GM10266 (cell line): ENCODE data around the gene AKT3.

ENCODE experiments used
- DNase-seq: peaks from one replicate; pipeline ENCODE4 v3.0.0; 2012; ENCODE audit errors: extremely low spot score
- TF ChIP-seq, protein P1 (sequence below): IDR thresholded peaks from 2 replicates; pipeline ENCODE4 v1.5.1; 2012; ENCODE audit warnings: mild to moderate bottlenecking, low read depth; ENCODE audit not compliant: control insufficient read depth, insufficient read depth; ENCODE audit errors: missing control alignments

The AKT3 gene

DNA sequence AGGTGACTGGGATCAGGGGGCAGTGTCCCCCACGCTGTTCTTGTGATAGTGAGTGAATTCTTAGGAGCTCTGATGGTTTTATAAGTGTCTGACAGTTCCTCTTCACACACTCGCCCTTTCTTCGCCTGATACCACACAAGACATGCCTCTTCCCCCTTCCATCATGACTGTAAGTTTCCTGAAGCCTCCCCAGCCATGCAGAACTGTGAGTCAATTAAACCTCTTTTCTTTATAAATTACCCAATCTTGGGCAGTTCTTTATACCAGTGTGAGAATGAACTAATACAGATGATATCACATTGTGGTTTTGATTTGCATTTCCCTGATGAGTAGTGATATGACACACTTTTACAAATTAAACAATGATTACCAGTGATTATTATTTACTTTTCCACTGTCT lies 229.9 kb downstream of the AKT3 start:
- DNase-seq: no peak
- TF ChIP-seq, protein P1, sequence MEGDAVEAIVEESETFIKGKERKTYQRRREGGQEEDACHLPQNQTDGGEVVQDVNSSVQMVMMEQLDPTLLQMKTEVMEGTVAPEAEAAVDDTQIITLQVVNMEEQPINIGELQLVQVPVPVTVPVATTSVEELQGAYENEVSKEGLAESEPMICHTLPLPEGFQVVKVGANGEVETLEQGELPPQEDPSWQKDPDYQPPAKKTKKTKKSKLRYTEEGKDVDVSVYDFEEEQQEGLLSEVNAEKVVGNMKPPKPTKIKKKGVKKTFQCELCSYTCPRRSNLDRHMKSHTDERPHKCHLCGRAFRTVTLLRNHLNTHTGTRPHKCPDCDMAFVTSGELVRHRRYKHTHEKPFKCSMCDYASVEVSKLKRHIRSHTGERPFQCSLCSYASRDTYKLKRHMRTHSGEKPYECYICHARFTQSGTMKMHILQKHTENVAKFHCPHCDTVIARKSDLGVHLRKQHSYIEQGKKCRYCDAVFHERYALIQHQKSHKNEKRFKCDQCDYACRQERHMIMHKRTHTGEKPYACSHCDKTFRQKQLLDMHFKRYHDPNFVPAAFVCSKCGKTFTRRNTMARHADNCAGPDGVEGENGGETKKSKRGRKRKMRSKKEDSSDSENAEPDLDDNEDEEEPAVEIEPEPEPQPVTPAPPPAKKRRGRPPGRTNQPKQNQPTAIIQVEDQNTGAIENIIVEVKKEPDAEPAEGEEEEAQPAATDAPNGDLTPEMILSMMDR: no peak

DNA sequence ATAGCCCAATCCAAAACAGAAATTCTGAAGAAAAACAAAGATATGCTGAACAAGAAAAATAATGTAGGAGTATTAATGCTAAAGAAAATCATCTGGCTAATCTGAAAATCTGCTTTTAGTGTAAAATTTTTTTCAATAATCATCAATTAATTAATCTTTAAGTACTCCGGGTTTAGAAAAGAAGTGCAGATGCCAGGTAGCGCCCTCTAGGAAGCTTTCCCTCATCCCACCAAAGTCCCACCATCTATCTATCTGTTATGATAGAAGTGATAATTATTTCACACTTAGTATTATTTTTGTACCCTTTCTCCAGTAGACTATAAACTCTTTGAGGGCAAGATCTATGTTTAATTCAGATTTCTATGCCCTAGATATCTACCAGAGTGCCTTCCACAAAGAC lies 240.3 kb downstream of the AKT3 start:
- TF ChIP-seq, protein P1: no peak
- no peak for DNase-seq

DNA sequence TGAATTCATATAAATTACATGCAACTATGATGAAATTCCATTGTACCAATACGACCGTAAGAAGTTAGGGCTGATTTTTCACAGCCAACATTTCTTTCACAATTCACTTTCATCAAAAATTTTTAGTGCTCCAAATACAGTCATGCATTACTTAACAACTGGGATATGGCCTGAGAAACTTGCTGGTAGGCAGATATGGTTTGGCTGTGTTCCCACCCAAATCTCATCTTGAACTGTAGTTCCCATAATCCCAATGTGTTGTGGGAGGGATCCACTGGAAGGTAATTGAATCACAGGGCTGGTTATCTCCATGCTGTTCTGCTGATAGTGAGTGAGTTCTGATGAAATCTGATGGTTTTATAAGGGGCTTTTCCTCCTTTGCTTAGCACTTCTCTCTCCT lies 244.4 kb downstream of the AKT3 start:
- TF ChIP-seq, protein P1: no peak
- no peak for DNase-seq

DNA sequence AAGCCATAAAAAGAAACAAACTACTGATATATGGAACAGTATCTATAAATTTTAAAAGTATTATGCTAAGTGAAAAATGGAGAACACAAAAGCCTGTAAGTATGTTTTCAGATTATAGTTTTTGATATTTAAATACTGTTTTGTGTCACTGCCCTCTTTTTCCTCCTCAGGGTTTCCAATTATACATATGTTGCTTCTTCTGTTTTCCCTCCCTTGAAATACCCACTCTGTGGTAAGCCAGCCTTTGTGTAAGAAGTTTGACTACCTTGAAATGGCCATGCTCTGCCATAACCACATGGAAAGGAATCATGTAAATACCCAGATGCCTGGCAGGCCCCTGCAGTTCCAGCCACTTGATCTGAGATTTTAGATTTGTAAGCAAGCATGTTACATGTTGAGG lies 248.3 kb downstream of the AKT3 start:
- no peak for DNase-seq
- TF ChIP-seq, protein P1: no peak

DNA sequence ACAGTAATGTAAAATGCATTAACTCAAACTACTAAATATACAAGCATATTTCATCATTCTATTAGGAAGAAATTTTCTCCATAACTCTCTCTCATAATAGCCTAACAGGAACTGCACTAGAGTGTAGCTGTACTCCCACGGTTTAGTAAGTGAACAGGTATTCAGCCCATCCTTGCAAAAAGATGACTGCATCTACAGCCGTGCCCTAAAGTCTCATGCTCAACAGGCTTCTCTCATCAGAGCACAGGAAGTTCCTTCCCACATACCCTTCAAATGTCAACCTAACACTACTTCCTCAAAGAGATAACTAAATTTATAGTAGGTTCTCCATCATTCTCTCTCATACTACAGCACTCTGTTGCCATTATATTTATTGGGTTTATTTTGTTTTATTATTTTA lies 251.6 kb downstream of the AKT3 start:
- TF ChIP-seq, protein P1: no peak
- DNase-seq: no peak

DNA sequence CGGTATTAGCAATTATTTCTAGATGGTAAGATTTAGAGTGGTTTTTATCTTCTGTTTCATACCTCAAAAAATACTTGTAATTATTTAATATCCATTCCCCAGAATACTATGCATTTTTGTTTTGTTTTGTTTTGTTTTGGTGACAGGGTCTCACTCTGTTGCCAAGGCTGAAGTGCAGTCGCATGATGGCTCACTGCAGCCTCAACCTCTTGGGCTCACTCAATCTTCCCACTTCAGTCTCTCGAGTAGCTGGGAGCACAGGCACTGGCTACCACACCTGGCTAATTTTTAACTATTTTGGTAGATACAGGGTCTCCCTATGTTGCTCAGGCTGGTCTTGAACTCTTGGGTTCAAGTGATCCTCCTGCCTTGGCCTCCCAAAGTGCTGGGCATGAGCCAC lies 252.7 kb downstream of the AKT3 start:
- TF ChIP-seq, protein P1: no peak
- no peak for DNase-seq

DNA sequence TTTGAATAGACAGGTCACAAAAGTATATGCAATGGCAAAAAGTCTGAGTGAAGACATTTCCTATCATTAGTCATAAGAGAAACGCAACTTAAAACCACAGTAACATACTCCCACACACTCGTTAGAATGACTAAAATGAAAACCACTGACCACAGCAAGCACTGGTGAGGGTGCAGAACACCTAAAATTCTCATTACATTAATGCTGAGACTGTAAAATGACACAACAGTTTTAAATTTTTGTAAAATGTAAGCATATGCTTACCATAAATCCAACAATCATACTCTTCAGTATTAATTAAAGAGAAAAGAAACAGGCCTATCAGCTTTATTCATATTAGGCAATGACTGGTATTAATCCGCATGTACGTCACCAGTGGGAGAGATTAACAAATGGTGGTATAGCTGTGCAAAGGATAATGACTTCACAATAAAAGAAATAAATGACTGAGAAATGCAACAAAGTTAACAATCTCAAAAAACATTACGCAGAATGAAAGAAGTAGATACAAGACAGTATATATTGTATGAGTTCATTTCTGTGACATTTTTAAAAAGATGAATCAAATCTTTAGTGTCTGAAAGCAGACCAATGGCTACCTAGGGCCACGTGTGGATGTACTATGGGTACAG lies 253.5 kb downstream of the AKT3 start:
- TF ChIP-seq, protein P1: no peak
- DNase-seq: peak; percentile 59
